ENCODE results near the gene DENR. TPM values are rescaled to one million over a fixed set of nuclear protein-coding genes. Genes with fewer than 3 reads are reported as not detected.

The DENR gene
- total RNA-seq, 2 donors from 2014 or later = 16.4 to 37.2 TPM

DNA sequence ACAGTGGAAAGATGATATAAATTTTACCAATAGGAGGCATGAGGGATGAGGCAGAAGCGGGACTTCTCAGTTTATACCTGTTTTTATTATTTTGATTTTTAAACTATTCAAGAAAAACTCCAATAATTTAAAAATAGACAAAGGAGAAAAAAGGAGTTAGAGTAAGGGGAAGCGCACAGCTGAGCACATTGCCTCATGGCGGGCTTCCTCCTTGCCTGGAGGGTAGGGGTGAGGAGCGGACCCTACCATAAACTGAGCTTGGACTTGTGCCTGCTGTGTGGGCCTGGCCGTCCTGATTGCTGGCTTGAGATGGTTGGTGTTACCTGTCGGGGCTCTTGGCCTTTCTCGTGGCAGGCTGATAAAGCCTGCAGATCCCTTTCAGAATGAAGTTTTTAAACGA is 67.5 kb downstream of the DENR start:
- Histone ChIP-seq H3K4me1 (ENCODE audit: control insufficient read depth in 1 of 2, low read depth in 2 of 2) (no peaks in the 10 kb centered on the region), H3K27me3 (replicated peaks; ENCODE audit: insufficient read depth) (no peaks in the 10 kb centered on the region), H3K4me3 (no peak overlapping the region), H3K27ac (no peak overlapping the region), H3K36me3 (no peaks in the 10 kb centered on the region), H3K9me3 (no peaks in the 10 kb centered on the region)
- no peak for TF ChIP-seq CTCF (IDR thresholded peaks at IDR 0.05)
- ATAC-seq (ENCODE audit: insufficient number of reproducible peaks, low FRiP score, low read depth) (no peak), DNase-seq (ENCODE audit: low spot score) (no peak)

Other genes with a start within 250 kb of the DENR start
- gene RSRC2, start 225.9 kb upstream of the DENR start, total RNA-seq = 10 to 100 TPM; 71.5 to 97.6 TPM
- 10 to 100 TPM; 11.4 to 24.4 TPM for gene KNTC1, start 225.6 kb upstream of the DENR start, total RNA-seq
- under 1 TPM in 1 of 2 donors, not detected in 1; 0.35 TPM for gene HCAR2, start 49.5 kb upstream of the DENR start, total RNA-seq
- gene HCAR3, start 36.0 kb upstream of the DENR start, total RNA-seq = under 1 TPM in 1 of 2 donors, not detected in 1; 0.41 TPM
- not detected for gene HCAR1, start 22.0 kb upstream of the DENR start, total RNA-seq
- gene CCDC62, start 21.7 kb downstream of the DENR start, total RNA-seq = 1 to 10 TPM in 1 of 2 donors, under 1 TPM in 1; 0.63 to 1.8 TPM
- gene HIP1R, start 82.6 kb downstream of the DENR start, total RNA-seq = 100 to 1,000 TPM; 109 to 131 TPM
- gene VPS37B, start 143.3 kb downstream of the DENR start, total RNA-seq = 10 to 100 TPM; 30.9 to 50.1 TPM
- gene ABCB9, start 213.6 kb downstream of the DENR start, total RNA-seq = 1 to 10 TPM; 6.3 to 7.0 TPM
- 1 to 10 TPM; 6.6 to 9.6 TPM for gene OGFOD2, start 222.4 kb downstream of the DENR start, total RNA-seq
- 100 to 1,000 TPM; 173 to 228 TPM for gene ARL6IP4, start 227.9 kb downstream of the DENR start, total RNA-seq

Measured in thoracic aorta (tissue), 2 donors.